GM18499 (cell line): ENCODE data around the gene ZFP37.
"Not testable (repeated sequence)": the region's sequence is repeated elsewhere in the genome, so short reads cannot be mapped to it uniquely, and the experiment has no call there.

Experiments
- ATAC-seq: cut with Tn5 transposase; IDR thresholded peaks from one replicate; pipeline ENCODE4 v1.9.1; 2021; ENCODE audit warnings: moderate number of reproducible peaks; ENCODE audit not compliant: insufficient read depth, unreplicated experiment

ZFP37 gene

DNA sequence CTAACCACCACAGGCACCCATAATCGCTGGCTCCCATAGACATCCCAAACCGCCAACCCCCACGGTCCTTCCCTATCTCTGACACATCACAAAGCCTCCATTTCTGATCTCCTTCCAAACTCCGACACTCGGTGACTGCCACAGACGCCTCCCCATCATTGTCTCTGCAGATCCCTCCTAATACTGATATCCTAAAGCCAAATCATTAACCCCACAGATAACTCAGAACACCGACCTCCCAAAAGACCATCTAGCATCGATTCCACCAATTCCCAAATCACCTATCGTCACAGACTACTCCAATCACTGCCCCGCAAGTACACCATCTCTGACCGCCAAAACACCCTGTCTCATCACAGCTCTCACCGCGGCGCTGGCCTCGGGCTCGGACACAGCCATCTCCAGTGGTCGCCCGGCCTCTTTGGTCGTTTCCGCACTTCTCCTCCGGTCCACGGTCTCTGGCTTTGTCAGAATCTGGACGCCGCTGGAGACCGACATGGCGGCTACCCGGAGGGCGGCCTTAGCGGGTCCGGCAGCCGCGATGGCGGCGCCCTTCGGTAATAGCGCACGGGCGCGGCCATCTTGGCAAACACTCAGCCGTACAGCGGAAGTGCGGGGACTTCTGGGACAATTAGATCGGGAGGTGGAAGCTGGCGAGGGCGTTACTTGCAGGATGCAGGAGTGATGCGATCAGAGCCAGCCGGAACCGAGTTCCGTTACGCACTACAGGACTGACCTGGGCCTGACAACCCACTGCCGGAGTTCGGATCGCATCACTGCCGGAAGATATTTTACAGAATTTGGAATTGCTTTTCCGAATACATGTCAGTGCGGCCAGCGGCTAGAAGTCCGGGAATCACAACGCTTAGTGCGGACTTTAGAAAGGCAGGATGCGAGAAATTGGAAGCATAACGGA lies at the start of gene ZFP37:
Gene ZFP37, minus strand, starts transcription at position 534 of the 916 bp plus-strand sequence. Its CDS starts 36 bp downstream, at position 498.
- ATAC-seq = no peak

DNA sequence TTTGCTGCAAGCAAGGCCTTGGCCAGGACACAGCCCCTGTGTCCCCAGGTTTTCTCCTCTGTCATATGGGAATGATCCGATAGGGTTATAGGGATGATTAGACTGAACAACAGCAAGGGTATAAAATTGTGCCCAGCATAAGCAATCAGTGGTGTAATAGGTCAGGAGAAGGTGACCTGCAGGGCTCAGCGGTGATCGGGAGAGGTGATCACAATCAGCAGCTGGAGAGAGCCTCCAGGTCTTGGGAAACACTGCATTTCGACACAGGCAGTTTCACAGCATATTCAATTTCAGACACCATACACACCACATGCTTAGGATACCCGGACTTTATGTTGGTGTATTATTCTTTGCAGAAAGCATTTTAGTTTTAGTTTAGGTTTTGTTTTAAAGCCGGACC lies 48.8 kb upstream of the ZFP37 start:
- ATAC-seq = not testable (repeated sequence)

DNA sequence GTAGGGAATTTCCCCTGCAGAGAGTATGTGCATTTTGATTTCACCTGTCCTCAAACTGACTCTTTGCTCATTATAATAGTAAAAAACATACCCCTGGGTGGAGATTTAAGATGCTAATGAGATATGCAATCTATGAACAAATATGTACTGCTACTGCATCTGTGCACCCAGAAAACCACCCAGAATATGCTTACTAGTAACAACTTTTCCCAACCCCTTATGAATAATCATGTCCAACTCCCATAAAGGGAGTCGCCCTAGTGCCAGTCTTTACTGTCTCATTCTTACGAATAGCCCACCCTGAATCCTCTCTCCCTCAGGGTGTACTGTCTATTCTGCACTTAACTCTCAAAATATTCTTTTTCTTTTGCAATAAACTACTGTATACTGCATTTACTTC lies 39.0 kb upstream of the ZFP37 start:
- ATAC-seq = no peak

DNA sequence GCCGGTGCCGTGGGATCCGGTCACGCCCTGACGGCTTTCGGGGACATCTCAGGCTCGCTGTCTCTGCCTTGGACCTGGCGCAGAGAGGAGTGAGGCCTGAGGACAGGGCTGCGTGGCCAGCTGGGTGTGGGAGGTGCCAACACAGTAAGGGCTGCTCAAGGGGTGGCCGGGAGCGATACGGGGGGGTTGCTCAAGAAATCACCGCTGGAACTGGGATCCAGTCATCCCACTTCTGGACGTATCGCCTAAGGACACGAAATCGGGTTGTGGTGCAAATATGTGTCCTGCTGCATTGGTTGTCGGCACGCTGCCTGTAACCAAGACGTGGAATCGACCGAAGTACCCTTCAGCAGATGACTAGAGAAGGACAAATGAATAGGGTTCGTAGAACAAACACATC lies 33.4 kb upstream of the ZFP37 start:
- ATAC-seq = not testable (repeated sequence)

DNA sequence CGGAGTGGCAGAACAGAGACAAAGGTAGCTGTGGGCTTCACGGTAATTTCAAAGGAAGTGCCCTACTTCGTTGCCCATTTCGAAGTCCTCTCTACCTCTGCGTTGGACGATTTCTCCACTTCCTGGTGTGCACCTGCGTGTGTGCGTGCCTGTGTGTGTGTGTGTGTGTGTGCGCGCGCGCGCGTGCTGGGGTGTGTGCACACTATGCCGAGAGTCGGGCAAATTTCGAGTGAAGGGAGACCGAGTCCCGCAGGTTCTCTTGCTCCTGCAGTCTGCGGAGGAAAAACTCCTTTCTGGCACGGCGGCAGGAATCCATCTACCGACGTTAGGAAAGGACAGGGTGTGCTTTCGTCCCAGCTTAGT lies 32.6 kb upstream of the ZFP37 start:
- not testable (repeated sequence) for ATAC-seq

DNA sequence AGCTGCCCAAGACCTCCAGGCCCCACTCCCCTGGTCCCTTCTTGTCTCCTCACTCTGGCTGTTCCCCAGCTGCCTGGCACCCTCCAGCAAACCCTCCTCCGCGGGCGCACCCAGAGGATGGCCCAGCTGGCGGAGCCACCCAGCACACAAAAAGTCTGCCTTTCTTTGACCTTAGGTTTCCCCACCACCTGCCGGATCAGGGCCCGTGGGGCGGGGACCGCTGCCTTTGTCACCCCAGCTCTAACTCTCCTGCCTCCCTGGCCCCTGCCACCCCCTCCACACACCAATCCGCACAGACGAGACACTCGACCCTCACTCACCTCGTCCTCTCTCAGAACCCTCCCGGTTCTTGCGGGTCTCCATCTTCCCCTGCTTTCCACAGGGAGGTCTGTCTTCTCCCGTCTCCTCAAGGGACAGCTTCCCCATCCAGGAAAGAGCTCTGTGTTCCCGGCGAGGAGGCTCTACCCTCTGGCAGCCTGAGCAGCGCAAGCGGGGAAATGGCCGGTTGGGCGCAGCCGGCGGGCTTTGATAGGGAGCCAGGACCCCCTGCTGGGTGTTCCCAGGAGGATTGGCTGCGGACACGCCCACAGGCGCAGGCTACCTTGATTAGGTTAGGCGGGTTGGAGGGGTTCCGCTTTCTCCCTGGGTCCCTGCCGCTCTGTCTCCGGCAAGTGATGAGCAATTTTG lies 32.1 kb upstream of the ZFP37 start:
- not testable (repeated sequence) for ATAC-seq

DNA sequence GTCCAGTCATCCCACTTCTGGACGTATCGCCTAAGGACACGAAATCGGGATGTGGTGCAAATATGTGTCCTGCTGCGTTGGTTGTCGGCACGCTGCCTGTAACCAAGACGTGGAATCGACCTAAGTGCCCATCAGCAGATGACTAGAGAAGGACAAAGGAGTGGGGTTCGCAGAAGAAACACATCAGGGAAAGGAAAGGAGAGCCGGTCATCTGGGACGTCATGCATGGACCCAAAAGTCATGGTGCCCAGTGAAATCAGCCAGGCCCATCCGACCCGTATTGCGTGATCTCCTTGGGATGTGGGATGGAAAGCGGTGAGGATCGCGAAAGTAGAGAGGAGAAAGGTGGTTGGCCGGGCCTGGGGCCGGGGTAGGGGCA lies 6.4 kb upstream of the ZFP37 start:
- not testable (repeated sequence) for ATAC-seq

DNA sequence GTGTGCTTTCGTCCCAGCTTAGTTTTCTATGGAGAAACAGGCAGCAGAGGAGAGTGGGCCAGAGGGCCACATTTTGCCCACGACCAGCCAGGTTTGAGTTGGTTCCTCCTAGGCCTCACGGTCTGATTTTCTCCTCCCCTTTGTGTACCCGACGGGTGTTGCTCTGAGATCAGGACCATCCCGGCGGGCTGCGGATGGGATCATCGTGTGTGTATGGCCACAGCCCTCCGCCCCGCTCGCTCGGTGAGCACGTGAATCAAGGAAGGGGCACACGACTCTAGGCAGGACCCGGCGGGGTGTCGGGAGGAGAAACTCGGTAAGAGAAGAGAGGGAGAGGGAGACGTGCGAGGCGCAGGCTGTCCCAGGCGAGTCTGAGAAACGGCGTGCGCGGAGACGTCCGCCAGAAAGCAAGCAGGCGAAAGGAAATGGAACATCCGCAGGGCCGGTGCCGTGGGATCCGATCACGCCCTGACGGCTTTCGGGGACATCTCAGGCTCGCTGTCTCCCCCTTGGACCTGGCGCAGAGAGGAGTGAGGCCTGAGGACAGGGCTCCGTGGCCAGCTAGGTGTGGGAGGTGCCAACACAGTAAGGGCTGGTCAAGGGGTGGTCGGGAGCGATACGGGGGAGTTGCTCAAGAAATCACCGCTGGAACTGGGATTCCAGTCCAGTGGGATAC lies 5.9 kb upstream of the ZFP37 start:
- ATAC-seq = not testable (repeated sequence)

DNA sequence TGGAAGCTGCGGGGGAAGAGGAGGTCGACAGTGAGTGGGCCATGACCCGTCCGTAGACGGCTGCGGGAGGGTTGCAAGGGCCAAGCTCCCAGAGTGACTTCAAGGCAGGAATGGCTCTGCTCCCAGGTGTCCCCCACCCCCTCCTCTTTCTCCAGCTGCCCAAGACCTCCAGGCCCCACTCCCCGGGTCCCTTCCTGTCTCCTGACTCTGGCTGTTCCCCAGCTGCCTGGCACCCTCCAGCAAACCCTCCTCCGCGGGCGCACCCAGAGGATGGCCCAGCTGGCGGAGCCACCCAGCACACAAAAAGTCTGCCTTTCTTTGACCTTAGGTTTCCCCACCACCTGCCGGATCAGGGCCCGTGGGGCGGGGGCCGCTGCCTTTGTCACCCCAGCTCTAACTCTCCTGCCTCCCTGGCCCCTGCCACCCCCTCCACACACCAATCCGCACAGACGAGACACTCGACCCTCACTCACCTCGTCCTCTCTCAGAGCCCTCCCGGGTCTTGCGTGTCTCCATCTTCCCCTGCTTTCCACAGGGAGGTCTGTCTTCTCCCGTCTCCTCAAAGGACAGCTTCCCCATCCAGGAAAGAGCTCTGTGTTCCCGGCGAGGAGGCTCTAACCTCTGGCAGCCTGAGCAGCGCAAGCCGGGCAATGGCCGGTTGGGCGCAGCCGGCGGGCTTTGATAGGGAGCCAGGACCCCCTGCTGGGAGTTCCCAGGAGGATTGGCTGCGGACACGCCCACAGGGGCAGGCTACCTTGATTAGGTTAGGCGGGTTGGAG lies 4.7 kb upstream of the ZFP37 start:
- not testable (repeated sequence) for ATAC-seq

DNA sequence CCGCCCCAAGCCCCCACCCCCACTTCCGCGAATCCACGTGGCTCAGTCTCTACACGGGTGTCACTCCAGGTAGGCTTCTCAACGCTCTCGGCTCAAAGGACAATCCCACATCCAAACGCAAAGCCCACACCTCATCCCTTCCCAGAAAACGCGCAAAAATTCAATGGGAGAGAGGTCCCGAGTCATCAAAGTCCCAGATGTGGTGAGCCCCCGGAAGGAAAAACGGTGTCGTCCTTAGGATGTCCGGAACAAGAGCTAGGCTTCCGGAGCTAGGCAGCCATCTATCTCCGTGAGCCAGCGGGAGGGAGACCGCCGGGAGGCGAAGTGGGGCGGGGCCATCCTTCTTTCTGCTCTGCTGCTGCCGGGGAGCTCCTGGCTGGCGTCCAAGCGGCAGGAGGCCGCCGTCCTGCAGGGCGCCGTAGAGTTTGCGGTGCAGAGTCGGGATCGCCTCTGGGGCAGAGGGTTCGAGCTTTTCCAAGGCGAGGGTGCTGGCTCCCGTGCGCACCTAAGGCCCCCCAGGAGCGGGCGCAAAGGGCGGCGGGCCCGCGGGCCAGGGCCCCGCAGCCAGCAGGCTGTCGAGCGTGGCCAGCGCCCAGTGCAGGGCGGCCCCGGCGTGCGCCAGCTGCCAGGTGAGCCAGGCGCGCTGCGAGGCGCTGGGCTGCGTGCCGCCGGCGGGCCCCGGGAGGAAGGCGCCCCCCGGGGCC lies 3.2 kb upstream of the ZFP37 start:
- ATAC-seq = not testable (repeated sequence)

DNA sequence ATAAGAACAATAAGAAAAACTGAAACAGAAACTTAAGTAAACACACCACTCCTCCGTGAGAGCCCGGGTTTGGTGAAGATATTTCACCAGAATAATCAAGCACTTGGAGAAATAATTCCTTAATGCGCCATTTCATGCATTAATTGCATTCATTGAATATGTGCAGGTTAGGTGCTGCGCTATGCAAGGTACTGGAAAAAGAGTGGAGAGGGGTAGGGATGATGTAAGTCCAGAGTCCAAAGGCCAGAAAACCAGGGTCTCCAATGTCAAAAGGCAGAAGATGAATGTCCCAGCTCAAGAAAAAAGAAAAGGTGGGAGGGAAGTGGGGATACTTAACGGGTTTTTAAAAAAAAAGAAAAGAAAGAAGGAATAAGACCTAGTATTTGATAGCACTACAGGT lies 669 bp upstream of the ZFP37 start:
- ATAC-seq = no peak

DNA sequence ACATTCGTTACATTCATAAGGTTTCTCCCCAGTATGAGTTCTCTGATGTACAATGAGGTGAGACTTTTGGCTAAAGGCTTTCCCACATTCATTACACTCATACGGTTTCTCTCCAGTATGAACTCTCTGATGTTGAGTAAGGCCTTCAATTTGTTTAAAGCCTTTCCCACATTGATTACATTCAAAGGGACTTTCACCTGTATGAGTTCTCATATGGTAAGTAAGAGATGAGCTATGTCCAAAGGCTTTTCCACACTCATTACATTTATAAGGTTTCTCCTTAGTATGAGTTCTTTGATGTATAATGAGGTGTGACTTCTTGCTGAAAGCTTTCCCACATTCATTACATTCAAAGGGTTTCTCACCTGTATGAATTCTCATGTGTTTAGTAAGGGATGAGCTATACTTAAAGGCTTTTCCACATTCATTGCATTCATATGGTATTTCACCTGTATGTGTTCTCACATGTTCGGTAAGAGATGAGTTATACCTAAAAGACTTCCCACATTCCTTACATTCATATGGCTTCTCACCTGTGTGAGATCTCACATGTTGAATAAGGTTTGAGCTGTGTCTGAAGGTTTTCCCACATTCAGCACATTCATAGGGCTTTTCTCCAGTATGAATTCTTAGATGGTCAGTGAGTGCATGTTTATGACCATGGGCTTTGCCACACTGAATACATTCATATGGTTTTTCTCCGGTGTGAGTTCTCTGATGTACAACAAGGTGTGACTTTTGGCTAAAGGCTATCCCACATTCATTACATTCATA lies 13.5 kb downstream of the ZFP37 start:
- ATAC-seq = no peak

DNA sequence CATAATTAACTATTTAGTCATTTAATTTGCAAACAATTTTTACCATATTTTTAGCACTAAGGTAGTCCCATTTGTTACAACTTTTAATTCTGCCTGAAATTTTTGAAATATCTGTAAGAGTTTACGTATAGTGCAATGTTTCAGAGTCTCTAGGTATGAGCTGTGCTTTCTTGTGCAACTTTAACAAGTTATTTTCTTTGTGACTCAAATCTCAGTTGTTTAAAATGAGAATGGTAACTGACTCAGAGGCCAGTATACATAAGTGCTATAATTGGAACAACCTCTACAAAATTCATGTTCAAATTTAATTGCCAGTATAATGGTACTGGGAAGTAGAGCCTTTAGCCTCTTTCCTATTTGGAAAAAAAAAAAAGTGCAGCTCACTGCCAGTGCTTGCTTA lies 30.3 kb downstream of the ZFP37 start:
- ATAC-seq = no peak

DNA sequence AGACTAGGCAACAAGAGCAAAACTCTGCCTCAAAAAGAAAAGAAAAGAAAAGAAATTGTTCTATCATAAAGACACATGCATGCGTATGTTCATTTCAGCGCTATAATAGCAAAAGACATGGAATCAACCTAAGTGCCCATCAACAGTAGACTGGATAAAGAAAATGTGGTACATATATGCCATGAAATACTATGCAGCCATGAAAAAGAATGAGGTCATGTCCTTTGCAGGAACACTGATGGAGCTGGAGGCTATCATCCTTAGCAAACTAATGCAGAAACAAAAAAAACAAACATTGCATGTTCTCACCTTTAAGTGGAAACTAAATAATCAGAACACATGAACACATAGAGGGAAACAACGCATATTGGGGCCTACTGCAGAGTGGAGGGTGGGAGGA lies 38.3 kb downstream of the ZFP37 start:
- no peak for ATAC-seq

DNA sequence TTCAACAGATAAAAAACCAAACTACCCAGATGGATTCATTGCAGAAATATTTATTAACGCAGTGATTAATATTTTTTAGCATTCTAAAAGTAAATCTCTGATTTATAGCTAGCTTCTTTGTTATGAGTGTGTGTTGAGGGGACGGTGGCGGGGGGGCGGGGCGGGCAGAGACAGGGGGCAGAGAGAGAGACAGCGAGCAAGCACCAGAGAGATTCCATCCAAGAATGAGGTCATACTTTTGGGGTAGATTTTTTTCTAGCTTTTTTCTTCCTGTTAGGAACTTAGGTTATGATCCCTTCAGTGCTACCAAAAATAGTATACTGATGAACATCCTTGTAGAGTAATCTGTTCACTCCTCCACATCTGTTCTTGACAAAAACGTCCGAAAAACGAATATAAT lies 44.0 kb downstream of the ZFP37 start:
- ATAC-seq = no peak

DNA sequence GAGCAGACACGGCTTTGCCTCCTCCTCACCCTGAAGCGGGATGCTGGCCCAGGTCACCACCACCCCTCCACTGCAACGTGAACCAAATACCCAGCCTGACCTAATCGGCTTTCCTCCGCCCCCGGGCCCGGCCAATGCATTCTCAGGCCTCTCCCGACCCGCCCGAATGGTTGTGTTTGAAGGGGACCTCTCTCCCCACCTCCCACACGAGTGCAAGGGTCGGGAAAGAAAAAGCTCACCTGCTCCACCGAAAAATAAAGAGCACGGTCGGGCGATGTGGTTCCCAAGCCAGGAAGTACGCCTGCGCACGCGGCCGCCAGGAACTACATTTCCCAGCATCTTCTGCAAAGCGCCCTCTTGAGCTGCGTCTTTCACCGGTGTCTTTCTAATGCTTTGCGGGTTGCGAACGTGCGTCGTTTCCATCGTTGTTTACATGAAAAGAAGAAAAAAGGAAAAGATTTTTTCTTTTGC lies 44.6 kb downstream of the ZFP37 start, which contains the start of gene ZNF883:
Gene ZNF883, minus strand, starts transcription at position 282 of the 471 bp plus-strand sequence.
- no peak for ATAC-seq

DNA sequence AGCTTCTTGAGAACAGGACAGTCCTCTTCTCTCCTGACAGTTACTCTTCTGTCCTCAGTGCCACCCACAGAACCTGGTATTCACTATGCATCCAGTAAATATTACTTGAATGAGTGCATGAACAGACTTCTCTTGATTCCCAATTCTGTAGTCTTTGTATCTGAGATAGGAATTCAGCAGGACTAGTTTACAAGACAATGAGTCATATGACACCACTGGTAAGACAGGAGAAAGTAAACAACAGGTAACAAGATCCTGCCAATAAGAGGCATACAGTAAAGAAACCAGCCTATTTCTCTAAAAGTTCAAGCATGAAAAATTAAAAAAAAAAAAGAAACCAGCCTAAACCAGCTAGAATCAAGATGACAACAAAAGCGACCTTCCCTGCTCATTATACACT lies 50.7 kb downstream of the ZFP37 start:
- ATAC-seq = no peak

DNA sequence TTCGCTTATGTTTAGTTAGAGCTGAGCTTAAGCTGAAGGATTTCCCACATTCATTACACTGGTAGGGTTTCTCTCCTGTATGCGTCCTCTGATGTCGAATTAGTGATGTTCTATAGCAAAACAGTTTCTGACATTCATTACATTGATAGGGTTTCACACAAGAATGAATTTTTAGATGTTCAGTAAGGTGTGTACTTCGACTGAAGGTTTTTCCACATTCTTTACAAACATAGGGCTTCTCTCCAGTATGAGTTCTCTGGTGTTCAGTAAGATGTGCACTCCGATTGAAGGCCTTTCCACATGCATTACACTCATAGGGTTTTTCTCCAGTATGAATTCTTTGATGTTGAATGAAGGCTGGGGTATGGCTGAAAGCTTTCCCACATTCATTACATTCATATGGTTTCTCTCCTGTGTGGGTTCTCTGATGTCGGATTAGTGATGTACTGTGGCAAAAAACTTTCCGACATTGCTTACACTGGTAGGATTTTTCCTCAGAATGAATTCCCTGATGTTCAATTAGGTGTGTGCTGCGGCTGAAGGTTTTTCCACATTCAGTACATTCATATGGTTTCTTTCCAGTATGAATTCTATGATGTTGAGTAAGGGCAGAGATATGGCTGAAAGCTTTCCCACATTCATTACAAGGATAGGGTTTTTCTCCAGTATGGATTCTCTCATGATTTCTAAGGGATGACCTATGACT lies 59.1 kb downstream of the ZFP37 start:
- no peak for ATAC-seq
